DND-41 (cell line): Measurements from ENCODE around the gene DACT1.

Source experiments
- CTCF ChIP-seq: IDR thresholded peaks from 2 replicates; pipeline ENCODE4 v1.5.1; 2012; ENCODE audit warnings: borderline replicate concordance, low read length, moderate library complexity, mild to moderate bottlenecking; ENCODE audit not compliant: poor library complexity, severe bottlenecking; ENCODE audit errors: extremely low read depth
- EZH2 ChIP-seq: IDR thresholded peaks from 3 replicates; pipeline ENCODE4 v1.6.1; 2012; ENCODE audit warnings: borderline replicate concordance, low read depth, mild to moderate bottlenecking, moderate library complexity, low read length, inconsistent platforms; ENCODE audit not compliant: severe bottlenecking

- TF ChIP-seq CTCF (no peak), EZH2 (no peak)
These were observed 30.1 kb downstream of the DACT1 start for GRCh38 chr14:58667900-58668299.
